Left lung (tissue), 10 donors: ENCODE data around the gene TMEM60. TPM values are rescaled to one million over a fixed set of nuclear protein-coding genes. Genes with fewer than 3 reads are reported as not detected.

ENCODE experiments used
- ATAC-seq: fragments of 200-7000 bp; cut with Tn5 transposase; one replicate; pipeline ENCODE4 v1.9.1; 2020; ENCODE audit warnings: moderate library complexity
- DNase-seq, 4 donors: peaks; one replicate each; pipeline ENCODE4 v3.0.0-alpha.2; 2013 to 2020
- H3K27ac ChIP-seq, 2 donors: fragments of 200-600 bp; sonication (generic) in 1 of 2; one replicate each; pipeline versions ENCODE4 v1.5.0 to v1.8.0; 2020 to 2021
- H3K27me3 ChIP-seq, 2 donors: fragments of 200-600 bp; sonication (generic) in 1 of 2; one replicate each; pipeline versions ENCODE4 v1.5.0 to v1.8.0; 2020 to 2021
- H3K36me3 ChIP-seq, 2 donors: fragments of 200-600 bp; sonication (generic) in 1 of 2; one replicate each; pipeline versions ENCODE4 v1.5.0 to v1.8.0; 2020 to 2021
- H3K4me1 ChIP-seq, 2 donors: fragments of 200-600 bp; one replicate each; pipeline ENCODE4 v1.8.0; 2021
- H3K4me3 ChIP-seq, 2 donors: fragments of 200-600 bp; sonication (generic) in 1 of 2; one replicate each; pipeline versions ENCODE4 v1.5.0 to v1.8.0; 2020 to 2021; ENCODE audit warnings: mild to moderate bottlenecking in 1 of 2
- H3K9me3 ChIP-seq, 2 donors: fragments of 200-600 bp; sonication (generic) in 1 of 2; one replicate each; pipeline versions ENCODE4 v1.5.0 to v1.8.0; 2020 to 2021
- intact Hi-C, 2 donors: fragments of 100-400 bp; cut with DNase I; formaldehyde crosslinking; loops; one replicate each; pipeline versions ENCODE4 v1.11.2 to v1.14.2; 2022
- polyA plus RNA-seq, 6 donors: library from polyadenylated mRNA; unstranded; fragments of 120-200 nt; gene quantifications; one replicate each; pipeline ENCODE4 v1.2.1, GENCODE V29; 2013; ENCODE audit not compliant: insufficient read length in 6 of 6
- total RNA-seq, 2 donors: library from RNA; stranded (reverse); fragmentation: NEBNext Ultra II Directional; extraction: Animal tissue kit (Norgen Biotek cat#: 25700); gene quantifications; one replicate each; pipeline ENCODE4 v1.2.1, GENCODE V29; 2021
- TF ChIP-seq, protein P1 (sequence below), 2 donors: fragments of 200-600 bp; sonication (generic) in 1 of 2; IDR thresholded peaks; one replicate each; pipeline versions ENCODE4 v1.5.0 to v1.8.0; 2021; ENCODE audit warnings: antibody characterized with exemption in 2 of 2
- donor health status: DM: no; HTN: yes; CAD: no.
- donor health status: DM: no; HTN: no; CAD: no.

TMEM60 gene
- total and polyA plus RNA-seq, 8 donors: 20.2 to 22.8 (median 21.2) TPM

GRCh38 chr7:77831953-77832352 lies 33.7 kb upstream of the TMEM60 start:
- DNase-seq (no peak), ATAC-seq (no peak)
- Histone ChIP-seq H3K4me3 (no peak overlapping the region), H3K27ac (no peak overlapping the region), H3K36me3 (no peaks in the 10 kb centered on the region), H3K4me1 (peaks cover 6 to 18% of the 10 kb centered on the region in 2 donors), H3K27me3 (no peaks in the 10 kb centered on the region), H3K9me3 (no peaks in the 10 kb centered on the region)
- TF ChIP-seq, protein P1, sequence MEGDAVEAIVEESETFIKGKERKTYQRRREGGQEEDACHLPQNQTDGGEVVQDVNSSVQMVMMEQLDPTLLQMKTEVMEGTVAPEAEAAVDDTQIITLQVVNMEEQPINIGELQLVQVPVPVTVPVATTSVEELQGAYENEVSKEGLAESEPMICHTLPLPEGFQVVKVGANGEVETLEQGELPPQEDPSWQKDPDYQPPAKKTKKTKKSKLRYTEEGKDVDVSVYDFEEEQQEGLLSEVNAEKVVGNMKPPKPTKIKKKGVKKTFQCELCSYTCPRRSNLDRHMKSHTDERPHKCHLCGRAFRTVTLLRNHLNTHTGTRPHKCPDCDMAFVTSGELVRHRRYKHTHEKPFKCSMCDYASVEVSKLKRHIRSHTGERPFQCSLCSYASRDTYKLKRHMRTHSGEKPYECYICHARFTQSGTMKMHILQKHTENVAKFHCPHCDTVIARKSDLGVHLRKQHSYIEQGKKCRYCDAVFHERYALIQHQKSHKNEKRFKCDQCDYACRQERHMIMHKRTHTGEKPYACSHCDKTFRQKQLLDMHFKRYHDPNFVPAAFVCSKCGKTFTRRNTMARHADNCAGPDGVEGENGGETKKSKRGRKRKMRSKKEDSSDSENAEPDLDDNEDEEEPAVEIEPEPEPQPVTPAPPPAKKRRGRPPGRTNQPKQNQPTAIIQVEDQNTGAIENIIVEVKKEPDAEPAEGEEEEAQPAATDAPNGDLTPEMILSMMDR (IDR thresholded peaks at IDR 0.05): no peak
- intact Hi-C loops: no loop called here

- H3K36me3 ChIP-seq: no peaks in the 10 kb centered on the region
- H3K27ac ChIP-seq: no peak overlapping the region
- intact Hi-C loops: no loop called here
- TF ChIP-seq, protein P1 (IDR thresholded peaks at IDR 0.05): no peak
- peaks cover 0 to 2% of the 10 kb centered on the region in 2 donors for H3K9me3 ChIP-seq
- DNase-seq (no peak), ATAC-seq (no peak)
- H3K27me3 ChIP-seq: no peaks in the 10 kb centered on the region
- no peak overlapping the region for H3K4me3 ChIP-seq
- peaks cover 6 to 18% of the 10 kb centered on the region in 2 donors for H3K4me1 ChIP-seq
These were observed 33.2 kb upstream of the TMEM60 start for GRCh38 chr7:77831481-77831880.

- no peak for ATAC-seq
- no peak overlapping the region for H3K27ac ChIP-seq
- TF ChIP-seq, protein P1 (IDR thresholded peaks at IDR 0.05): no peak
- no peaks in the 10 kb centered on the region for H3K27me3 ChIP-seq
- intact Hi-C loops: no loop called here
- H3K4me1 ChIP-seq: peaks cover 6 to 18% of the 10 kb centered on the region in 2 donors
- no peak for DNase-seq
- peaks cover 0 to 9% of the 10 kb centered on the region in 2 donors for H3K9me3 ChIP-seq
- H3K4me3 ChIP-seq: no peak overlapping the region
- no peaks in the 10 kb centered on the region for H3K36me3 ChIP-seq
These were observed 32.6 kb upstream of the TMEM60 start for GRCh38 chr7:77830649-77831355.

- no peak overlapping the region for H3K4me3 ChIP-seq
- peaks cover 0 to 14% of the 10 kb centered on the region in 2 donors for H3K4me1 ChIP-seq
- intact Hi-C loops: no loop called here
- TF ChIP-seq, protein P1 (IDR thresholded peaks at IDR 0.05): no peak
- DNase-seq: no peak
- H3K9me3 ChIP-seq: peaks cover 0 to 15% of the 10 kb centered on the region in 2 donors
- H3K27ac ChIP-seq: no peak overlapping the region
- no peak for ATAC-seq
- H3K36me3 ChIP-seq: no peaks in the 10 kb centered on the region
- H3K27me3 ChIP-seq: no peaks in the 10 kb centered on the region
These were observed 29.8 kb upstream of the TMEM60 start for GRCh38 chr7:77827999-77828398.

DNA sequence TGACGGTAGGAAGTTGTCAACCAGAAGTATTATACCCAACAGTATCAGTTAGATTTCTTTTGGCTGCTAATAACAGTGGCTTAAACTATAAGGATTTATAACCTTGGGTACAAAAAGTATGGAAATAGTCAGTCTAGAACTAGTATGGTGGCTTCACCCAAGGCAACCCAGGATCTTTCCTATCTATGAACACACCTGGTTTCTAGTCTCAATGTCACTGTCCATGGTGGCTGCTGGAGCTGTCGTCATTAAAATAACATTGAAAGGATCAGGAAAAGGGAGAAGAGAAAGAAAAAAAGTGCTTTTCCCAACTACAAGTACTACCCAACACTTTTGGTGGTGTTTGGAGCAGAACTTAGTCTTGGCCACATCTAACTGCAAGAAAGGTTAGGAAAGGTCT lies 28.1 kb upstream of the TMEM60 start:
- Histone ChIP-seq H3K27ac (no peak overlapping the region), H3K36me3 (no peaks in the 10 kb centered on the region), H3K27me3 (no peaks in the 10 kb centered on the region), H3K9me3 (peaks cover 0 to 29% of the 10 kb centered on the region in 2 donors), H3K4me3 (no peak overlapping the region), H3K4me1 (peaks cover 0 to 14% of the 10 kb centered on the region in 2 donors)
- intact Hi-C loops: no loop called here
- TF ChIP-seq, protein P1 (IDR thresholded peaks at IDR 0.05): no peak
- ATAC-seq (no peak), DNase-seq (no peak)
